Medulla oblongata (tissue), 1 donor: ENCODE measurements around the gene CKB.

Experiments
- DNase-seq: peaks from one replicate; pipeline ENCODE4 v3.0.0-alpha.2; 2015; ENCODE audit errors: extremely low spot score

The CKB gene

GRCh38 chr14:103488071-103488470, 34.6 kb downstream of the CKB start:
- DNase-seq = no peak

GRCh38 chr14:103485504-103485903, 37.1 kb downstream of the CKB start:
- DNase-seq = no peak

GRCh38 chr14:103483600-103483999, 39.0 kb downstream of the CKB start:
- DNase-seq = no peak

GRCh38 chr14:103480595-103480994, 42.0 kb downstream of the CKB start:
- DNase-seq = no peak

- no peak for DNase-seq
Observed at GRCh38 chr14:103476631-103477030, 46.0 kb downstream of the CKB start.

- no peak for DNase-seq
Observed at GRCh38 chr14:103476065-103476464, 46.6 kb downstream of the CKB start.

- DNase-seq = no peak
Observed at GRCh38 chr14:103474893-103475292, 47.7 kb downstream of the CKB start.

- no peak for DNase-seq
Observed at GRCh38 chr14:103472939-103473338, 49.7 kb downstream of the CKB start.
